GM19468 (cell line): ENCODE data around the gene COMMD6.
"Not testable (repeated sequence)": the region's sequence is repeated elsewhere in the genome, so short reads cannot be mapped to it uniquely, and the experiment has no call there.

Experiments
- ATAC-seq: cut with Tn5 transposase; IDR thresholded peaks from one replicate; pipeline ENCODE4 v1.9.1; 2021; ENCODE audit warnings: mild to moderate bottlenecking, moderate library complexity, moderate number of reproducible peaks; ENCODE audit not compliant: unreplicated experiment; ENCODE audit errors: extremely low read depth

The COMMD6 gene

GRCh38 chr13:75537401-75538365 is at the start of gene COMMD6:
Gene COMMD6, minus strand, starts transcription at chr13:75537841. Its CDS starts 36 bp downstream, at chr13:75537805.
- ATAC-seq = peak; percentile 97

- no peak for ATAC-seq
Measured at GRCh38 chr13:75585153-75585552, 47.5 kb upstream of the COMMD6 start.

GRCh38 chr13:75583091-75583490 is 45.5 kb upstream of the COMMD6 start:
- no peak for ATAC-seq

- ATAC-seq = no peak
Measured at GRCh38 chr13:75581874-75582640, 44.4 kb upstream of the COMMD6 start.

- no peak for ATAC-seq
Measured at GRCh38 chr13:75579529-75579928, 41.9 kb upstream of the COMMD6 start.

- no peak for ATAC-seq
Measured at GRCh38 chr13:75569576-75569975, 31.9 kb upstream of the COMMD6 start.

GRCh38 chr13:75566658-75567057 is 29.0 kb upstream of the COMMD6 start:
- ATAC-seq = no peak

- no peak for ATAC-seq
Measured at GRCh38 chr13:75558145-75558840, 20.7 kb upstream of the COMMD6 start.

- ATAC-seq = no peak
Measured at GRCh38 chr13:75556961-75557360, 19.3 kb upstream of the COMMD6 start.

- no peak for ATAC-seq
Measured at GRCh38 chr13:75555836-75556235, 18.2 kb upstream of the COMMD6 start.

- ATAC-seq = no peak
Measured at GRCh38 chr13:75554981-75555380, 17.3 kb upstream of the COMMD6 start.

GRCh38 chr13:75554464-75554863 is 16.8 kb upstream of the COMMD6 start:
- ATAC-seq = no peak

- ATAC-seq = no peak
Measured at GRCh38 chr13:75550159-75550567, 12.5 kb upstream of the COMMD6 start.

- ATAC-seq = peak; percentile 98
Measured at GRCh38 chr13:75549262-75550158, 11.9 kb upstream of the COMMD6 start, which contains the start of gene UCHL3. Gene UCHL3, plus strand, starts transcription at chr13:75549791. Its CDS starts 30 bp downstream, at chr13:75549821.

- no peak for ATAC-seq
Measured at GRCh38 chr13:75547917-75548316, 10.3 kb upstream of the COMMD6 start.

GRCh38 chr13:75545386-75545785 is 7.7 kb upstream of the COMMD6 start:
- ATAC-seq = not testable (repeated sequence)

- ATAC-seq = no peak
Measured at GRCh38 chr13:75544681-75545330, 7.2 kb upstream of the COMMD6 start.

GRCh38 chr13:75541961-75542360 is 4.3 kb upstream of the COMMD6 start:
- no peak for ATAC-seq

GRCh38 chr13:75541287-75541686 is 3.6 kb upstream of the COMMD6 start:
- ATAC-seq = no peak
